ENCODE results near the gene USP54.

USP54 gene

DNA sequence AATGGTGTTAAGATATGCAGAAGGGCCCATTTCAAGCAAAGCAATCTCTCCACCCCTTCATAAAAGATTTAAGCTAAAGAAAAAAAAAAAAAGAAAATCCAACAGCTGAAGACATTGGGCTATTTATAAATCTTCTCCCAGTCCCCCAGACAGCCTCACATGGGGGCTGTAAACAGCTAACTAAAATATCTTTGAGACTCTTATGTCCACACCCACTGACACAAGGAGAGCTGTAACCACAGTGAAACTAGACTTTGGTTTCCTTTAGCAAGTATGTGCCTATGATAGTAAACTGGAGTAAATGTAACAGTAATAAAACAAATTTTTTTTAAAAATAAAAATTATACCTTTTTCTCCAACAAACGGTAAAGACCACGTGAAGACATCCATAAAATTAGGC, 123.9 kb downstream of the USP54 start:
- DNase-seq (ENCODE audit: low read depth), result no peak

GRCh38 chr10:73465978-73466726, 125.0 kb downstream of the USP54 start:
- DNase-seq (ENCODE audit: low read depth), result no peak

DNA sequence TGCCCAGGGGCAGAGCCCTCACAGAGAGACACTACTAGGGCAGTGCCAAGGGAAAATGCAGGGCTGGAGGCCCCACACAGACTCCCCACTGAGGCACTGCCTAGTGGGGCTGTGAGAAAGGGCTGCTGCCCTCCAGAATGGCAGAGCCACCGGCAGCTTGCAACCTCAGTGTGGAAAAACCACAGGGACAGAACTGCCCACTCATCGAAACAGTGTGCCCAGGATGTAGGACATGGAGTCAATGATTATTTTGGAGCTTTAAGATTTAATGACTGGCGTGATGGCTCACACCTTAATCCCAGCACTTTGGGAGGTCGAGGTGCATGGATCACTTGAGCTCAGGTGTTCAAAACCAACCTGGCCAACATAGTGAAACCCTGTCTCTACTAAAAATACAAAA, 130.2 kb downstream of the USP54 start:
- no peak for DNase-seq (ENCODE audit: low read depth)

DNA sequence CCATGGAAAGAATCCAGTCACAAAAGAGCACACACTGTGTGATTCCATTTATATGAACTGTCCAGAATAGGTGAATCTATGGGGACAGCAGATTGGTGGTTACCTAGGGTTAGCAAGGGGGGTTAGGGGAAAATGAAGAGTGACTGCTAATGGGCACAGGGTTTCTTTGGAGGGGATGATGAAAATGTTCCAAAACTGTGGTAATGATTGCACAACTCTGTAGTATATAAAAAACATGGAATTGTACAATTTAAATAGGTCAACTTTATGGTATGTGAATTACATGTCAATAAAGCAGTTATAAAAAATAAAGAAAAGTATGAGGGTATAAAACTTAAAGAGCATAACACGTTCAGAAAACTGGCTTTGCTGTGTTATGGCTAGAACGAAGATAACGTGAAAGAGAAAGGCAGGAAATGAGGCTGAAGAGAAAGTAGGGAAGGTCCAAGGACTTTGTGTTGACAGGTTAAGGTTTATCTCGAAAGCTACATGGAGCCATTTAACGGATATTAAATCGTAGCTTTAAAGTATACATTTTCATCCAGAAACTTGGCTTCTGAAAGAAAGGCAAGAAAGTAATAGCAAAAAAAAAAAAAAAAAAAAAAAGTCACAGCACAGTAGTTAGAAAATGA, 131.3 kb downstream of the USP54 start:
- no peak for DNase-seq (ENCODE audit: low read depth)

GRCh38 chr10:73456187-73456890, 134.8 kb downstream of the USP54 start:
- DNase-seq (ENCODE audit: low read depth), result no peak

- no peak for DNase-seq (ENCODE audit: low read depth)
These were observed 142.0 kb downstream of the USP54 start for GRCh38 chr10:73449113-73449512.

DNA sequence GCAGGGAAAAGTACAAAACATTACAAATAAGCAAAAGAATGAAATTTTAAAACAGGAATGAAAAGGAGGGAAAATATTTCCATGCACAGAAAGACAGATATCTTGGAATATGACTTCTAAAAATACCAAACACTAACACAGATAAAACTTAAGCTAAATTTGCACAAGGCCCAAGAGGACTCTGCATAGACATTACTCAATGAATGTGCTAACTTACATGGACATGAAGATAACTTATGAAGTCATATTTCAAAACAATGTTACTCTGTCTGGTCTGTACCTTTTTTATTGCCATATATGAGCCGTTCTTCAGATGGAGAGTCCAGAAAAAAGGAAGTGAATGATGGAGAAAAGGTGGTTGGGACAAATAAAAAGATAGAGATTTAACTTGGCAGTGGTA, 142.8 kb downstream of the USP54 start:
- no peak for DNase-seq (ENCODE audit: low read depth)

Measured in stimulated activated CD8-positive, alpha-beta memory T cell treated with anti-CD3 and anti-CD28 coated beads, Interleukin-12 subunit alpha, Interleukin-12 subunit beta, amount 100 ng/mL, for 1 hour (primary cell).